Calu3 (cell line): Measurements from ENCODE around the gene RDH13. TPM values are rescaled to one million over a fixed set of nuclear protein-coding genes. Genes with fewer than 3 reads are reported as not detected.
A peak's percentile ranks its signal among the peaks of the same experiment; 100 is the strongest.
"Not testable (repeated sequence)": the region's sequence is repeated elsewhere in the genome, so short reads cannot be mapped to it uniquely, and the experiment has no call there.

Experiments used
- BruUV-seq: library from RNA; stranded (reverse); fragments of 400-500 nt; replicated peaks from 2 replicates; lab custom pipeline; 2021; lab: Mats Ljungman, UMichigan
- CTCF ChIA-PET: fragments of 300-600 bp; sonication (Branson Sonifier 250); formaldehyde crosslinking; loops from one replicate; lab custom pipeline; 2022; ENCODE audit warnings: antibody characterized with exemption; lab: Charles Lee
- DNase-seq: peaks from one replicate; pipeline ENCODE4 v3.0.0; 2022
- H3K27ac Mint-ChIP-seq: one replicate; pipeline ENCODE4 v1.8.0; 2022; ENCODE audit warnings: mixed read lengths; ENCODE audit not compliant: unreplicated experiment
- H3K27me3 Mint-ChIP-seq: one replicate; pipeline ENCODE4 v1.8.0; 2022; ENCODE audit warnings: mixed read lengths; ENCODE audit not compliant: unreplicated experiment
- H3K36me3 Mint-ChIP-seq: one replicate; pipeline ENCODE4 v1.8.0; 2022; ENCODE audit warnings: mild to moderate bottlenecking, moderate library complexity, mixed read lengths; ENCODE audit not compliant: insufficient read depth, unreplicated experiment
- H3K4me1 Mint-ChIP-seq: one replicate; pipeline ENCODE4 v1.8.0; 2022; ENCODE audit warnings: mild to moderate bottlenecking, low read depth, mixed read lengths; ENCODE audit not compliant: unreplicated experiment
- H3K4me3 Mint-ChIP-seq: one replicate; pipeline ENCODE4 v1.8.0; 2022; ENCODE audit warnings: mild to moderate bottlenecking, low read depth, moderate library complexity, mixed read lengths; ENCODE audit not compliant: unreplicated experiment
- H3K9me3 Mint-ChIP-seq: one replicate; pipeline ENCODE4 v1.8.0; 2022; ENCODE audit warnings: low read depth, mixed read lengths; ENCODE audit not compliant: unreplicated experiment
- CTCF ChIP-seq: fragments of 200-600 bp; IDR thresholded peaks from one replicate; pipeline ENCODE4 v1.8.0; 2022; ENCODE audit warnings: antibody characterized with exemption; ENCODE audit not compliant: unreplicated experiment
- intact Hi-C: fragments of 100-400 bp; cut with micrococcal nuclease; formaldehyde crosslinking; loops from one replicate; pipeline ENCODE4 v1.10.0; 2022; ENCODE audit not compliant: unreplicated experiment
- total RNA-seq: library from RNA; stranded (reverse); gene quantifications from 2 replicates; pipeline ENCODE4 v1.2.3, GENCODE V29; 2022

Gene RDH13
- total RNA-seq, 1 experiment from 2014 or later: 50.1 TPM

DNA sequence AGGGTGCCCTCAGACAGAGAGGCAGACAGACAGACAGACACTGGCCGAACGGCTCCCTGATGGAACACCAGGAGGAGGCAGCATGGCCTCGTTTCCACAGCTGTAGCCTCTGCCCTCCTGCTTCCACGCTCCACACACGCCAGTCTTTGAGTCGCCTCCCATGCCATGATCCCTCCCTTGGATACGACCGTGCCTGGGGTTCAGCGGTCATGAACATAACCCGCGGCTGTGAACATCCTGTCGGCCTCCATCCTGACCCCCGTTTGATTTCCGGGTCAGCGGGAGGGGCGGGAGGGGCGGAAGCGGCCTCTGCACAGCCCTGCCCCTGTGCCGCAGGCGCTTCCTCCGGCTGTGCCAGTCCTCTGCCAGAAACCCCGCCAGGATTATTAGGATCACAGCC, 48.2 kb downstream of the RDH13 start:
- TF ChIP-seq CTCF: no peak
- intact Hi-C loops: no loop called here
- no peak for DNase-seq
- Mint-ChIP-seq H3K27ac (no peak overlapping the region), H3K36me3 (no peaks in the 10 kb centered on the region), H3K4me3 (no peak overlapping the region), H3K9me3 (no peaks in the 10 kb centered on the region), H3K4me1 (peaks cover 7% of the 10 kb centered on the region), H3K27me3 (no peaks in the 10 kb centered on the region)
- no TSS peak for BruUV-seq
- CTCF ChIA-PET: no interaction called here

DNA sequence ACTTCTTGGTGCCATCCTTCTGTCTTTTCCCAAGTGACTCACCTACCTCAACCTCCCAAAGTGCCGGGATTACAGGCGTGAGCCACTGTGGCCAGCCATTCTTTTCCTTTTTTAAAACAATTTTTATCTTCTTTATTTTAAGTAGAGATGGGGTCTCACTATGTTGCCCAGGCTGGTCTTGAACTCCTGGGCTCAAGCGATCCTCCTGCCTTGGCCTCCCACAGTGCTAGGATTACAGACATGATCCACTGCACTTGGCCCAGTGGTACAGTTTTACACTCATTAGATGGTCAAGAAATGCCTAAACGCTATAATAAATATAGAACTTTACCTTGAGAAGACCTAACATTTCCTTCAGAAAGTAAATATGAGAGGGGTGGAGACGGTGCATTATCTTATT, 49.4 kb downstream of the RDH13 start:
- intact Hi-C loops: no loop called here
- no peak for DNase-seq
- Mint-ChIP-seq H3K9me3 (no peaks in the 10 kb centered on the region), H3K4me1 (peaks cover 17% of the 10 kb centered on the region), H3K4me3 (no peak overlapping the region), H3K27ac (no peak overlapping the region), H3K27me3 (no peaks in the 10 kb centered on the region), H3K36me3 (peaks cover 6% of the 10 kb centered on the region)
- no peak for TF ChIP-seq CTCF
- no TSS peak for BruUV-seq
- CTCF ChIA-PET: no interaction called here

DNA sequence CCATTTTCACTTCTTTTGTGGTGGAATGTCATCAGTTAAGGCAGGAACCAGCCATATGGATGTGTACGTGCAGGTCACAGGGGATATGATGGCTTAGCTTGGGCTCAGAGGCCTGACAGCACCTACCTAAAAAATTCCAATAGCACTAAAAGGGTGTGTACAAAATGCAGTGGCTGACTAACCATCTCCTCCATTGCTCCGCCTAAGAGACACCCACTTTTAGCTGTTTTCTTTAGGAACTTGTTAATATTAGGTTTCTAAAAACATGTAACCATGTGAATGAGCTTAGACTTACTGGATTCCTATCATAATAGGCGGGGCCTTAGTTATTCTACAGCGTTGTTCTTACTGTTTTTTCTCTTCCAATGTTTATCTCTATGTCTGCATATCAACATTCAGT, 50.6 kb downstream of the RDH13 start:
- intact Hi-C loops: no loop called here
- DNase-seq: no peak
- no peak overlapping the region for H3K4me3 Mint-ChIP-seq
- no peaks in the 10 kb centered on the region for H3K9me3 Mint-ChIP-seq
- no peak for TF ChIP-seq CTCF
- no peak overlapping the region for H3K27ac Mint-ChIP-seq
- CTCF ChIA-PET: no interaction called here
- H3K27me3 Mint-ChIP-seq: no peaks in the 10 kb centered on the region
- H3K36me3 Mint-ChIP-seq: peaks cover 8% of the 10 kb centered on the region
- H3K4me1 Mint-ChIP-seq: peaks cover 30% of the 10 kb centered on the region
- BruUV-seq: no TSS peak

DNA sequence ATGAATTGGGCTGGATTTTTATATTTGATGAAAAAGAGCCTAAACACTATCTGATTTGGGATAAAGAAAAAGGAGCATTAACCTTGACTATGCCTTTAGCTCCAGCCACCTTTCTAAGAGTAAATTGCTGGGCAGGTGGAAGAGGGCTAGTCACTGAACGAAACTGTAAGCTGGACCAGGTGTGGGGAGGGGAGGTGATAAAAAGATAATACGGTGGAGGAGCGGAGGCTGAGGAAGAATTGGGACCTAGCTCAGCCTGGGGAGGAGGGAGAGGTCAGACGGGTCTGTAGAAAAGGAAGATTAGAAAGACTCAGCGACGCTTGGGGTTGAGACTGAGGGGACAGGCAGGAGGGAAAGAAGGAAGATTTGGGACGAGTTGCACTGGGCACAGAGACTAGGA, 52.4 kb downstream of the RDH13 start:
- DNase-seq, H3K9me3 Mint-ChIP-seq, BruUV-seq, H3K4me3 Mint-ChIP-seq, intact Hi-C loops, H3K27ac Mint-ChIP-seq: not testable (repeated sequence)
- peaks cover 42% of the 10 kb centered on the region for H3K4me1 Mint-ChIP-seq
- peaks cover 10% of the 10 kb centered on the region for H3K27me3 Mint-ChIP-seq
- CTCF ChIA-PET: interaction anchor here (0.6 kb wide), 1 partner anchor 306 kb away, joined by 4 read pairs; no protein-coding TSS in a partner anchor
- peaks cover 24% of the 10 kb centered on the region for H3K36me3 Mint-ChIP-seq

DNA sequence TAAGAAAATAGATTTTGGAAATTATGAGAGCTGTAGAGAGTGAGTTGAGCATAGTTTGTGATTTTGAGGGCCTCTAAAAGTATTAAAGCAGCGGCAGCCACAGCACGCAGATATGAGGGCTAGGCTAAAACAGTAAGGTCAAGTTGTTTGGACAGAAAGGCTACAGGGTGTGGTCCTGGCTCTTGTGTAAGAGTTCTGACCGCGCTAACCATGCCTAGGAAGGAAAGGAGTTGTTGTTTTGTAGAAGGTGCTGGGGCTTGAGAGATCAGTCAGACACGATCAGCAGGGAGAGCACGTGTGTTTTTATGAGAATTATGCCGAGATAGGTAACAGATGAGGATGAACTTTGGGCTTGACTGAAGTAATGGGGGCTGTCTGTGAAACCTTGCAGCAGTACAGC, 54.2 kb downstream of the RDH13 start:
- peak overlapping the region; percentile 60 for H3K4me3 Mint-ChIP-seq
- CTCF ChIA-PET, DNase-seq, H3K9me3 Mint-ChIP-seq, H3K27ac Mint-ChIP-seq, intact Hi-C loops, BruUV-seq: not testable (repeated sequence)
- peaks cover 13% of the 10 kb centered on the region for H3K27me3 Mint-ChIP-seq
- H3K4me1 Mint-ChIP-seq: peaks cover 44% of the 10 kb centered on the region
- peaks cover 25% of the 10 kb centered on the region for H3K36me3 Mint-ChIP-seq

- DNase-seq, BruUV-seq, CTCF ChIA-PET, intact Hi-C loops, H3K9me3 Mint-ChIP-seq: not testable (repeated sequence)
- peak overlapping the region; percentile 60 for H3K4me3 Mint-ChIP-seq
- H3K4me1 Mint-ChIP-seq: peaks cover 44% of the 10 kb centered on the region
- H3K36me3 Mint-ChIP-seq: peaks cover 25% of the 10 kb centered on the region
- peak overlapping the region; percentile 40 for H3K27ac Mint-ChIP-seq
- H3K27me3 Mint-ChIP-seq: peaks cover 13% of the 10 kb centered on the region
Observed at GRCh38 chr19:55008189-55008588, 54.8 kb downstream of the RDH13 start.

DNA sequence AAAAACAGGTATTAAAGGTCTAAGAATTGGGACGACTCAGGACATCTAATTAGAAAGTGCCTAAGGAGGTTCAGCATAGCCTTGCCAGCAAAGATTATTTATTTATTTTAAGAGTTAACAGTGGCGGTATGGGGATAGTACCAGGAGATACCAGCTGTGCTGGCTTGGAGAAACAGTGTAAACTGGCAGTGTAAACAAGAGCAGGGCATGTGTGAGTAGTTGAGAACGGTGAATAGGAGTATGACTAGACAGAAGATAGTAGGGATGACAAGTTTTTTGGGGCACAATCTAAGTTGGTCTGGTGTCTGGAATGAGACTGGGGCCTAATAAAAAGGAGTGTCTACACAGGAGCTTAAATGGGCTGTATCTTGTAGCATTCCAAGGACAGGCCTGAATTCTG, 55.4 kb downstream of the RDH13 start:
- BruUV-seq, H3K9me3 Mint-ChIP-seq, DNase-seq, intact Hi-C loops: not testable (repeated sequence)
- Mint-ChIP-seq H3K27me3 (peaks cover 13% of the 10 kb centered on the region), H3K36me3 (peaks cover 30% of the 10 kb centered on the region), H3K27ac (peak overlapping the region; percentile 2), H3K4me3 (peak overlapping the region; percentile 60), H3K4me1 (peaks cover 44% of the 10 kb centered on the region)
- CTCF ChIA-PET: interaction anchor here (0.6 kb wide), 1 partner anchor 1005 kb away, joined by 3 read pairs; no protein-coding TSS in a partner anchor

DNA sequence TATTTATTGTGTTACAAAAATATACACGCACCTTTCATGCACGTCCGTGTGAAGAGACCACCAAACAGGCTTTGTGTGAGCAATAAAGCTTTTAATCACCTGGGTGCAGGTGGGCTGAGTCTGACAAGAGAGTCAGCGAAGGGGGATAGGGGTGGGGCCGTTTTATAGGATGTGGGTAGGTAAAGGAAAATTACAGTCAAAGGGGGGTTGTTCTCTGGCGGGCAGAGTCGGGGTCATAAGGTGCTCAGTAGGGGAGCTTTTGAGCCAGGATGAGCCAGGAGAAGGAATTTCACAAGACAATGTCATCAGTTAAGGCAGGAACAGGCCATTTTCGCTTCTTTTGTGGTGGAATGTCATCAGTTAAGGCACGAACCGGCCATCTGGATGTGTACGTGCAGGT, 56.2 kb downstream of the RDH13 start:
- H3K9me3 Mint-ChIP-seq, CTCF ChIA-PET, BruUV-seq, DNase-seq, intact Hi-C loops: not testable (repeated sequence)
- peaks cover 43% of the 10 kb centered on the region for H3K4me1 Mint-ChIP-seq
- H3K36me3 Mint-ChIP-seq: peaks cover 37% of the 10 kb centered on the region
- H3K4me3 Mint-ChIP-seq: peak overlapping the region; percentile 60
- peak overlapping the region; percentile 2 for H3K27ac Mint-ChIP-seq
- H3K27me3 Mint-ChIP-seq: peaks cover 13% of the 10 kb centered on the region
